ENCODE data around the gene BMPER. TPM values are rescaled to one million over a fixed set of nuclear protein-coding genes. Genes with fewer than 3 reads are reported as not detected.

Gene BMPER
- total and polyA plus RNA-seq, 2 experiments from 2014 or later: 40.5 to 97.3 TPM

DNA sequence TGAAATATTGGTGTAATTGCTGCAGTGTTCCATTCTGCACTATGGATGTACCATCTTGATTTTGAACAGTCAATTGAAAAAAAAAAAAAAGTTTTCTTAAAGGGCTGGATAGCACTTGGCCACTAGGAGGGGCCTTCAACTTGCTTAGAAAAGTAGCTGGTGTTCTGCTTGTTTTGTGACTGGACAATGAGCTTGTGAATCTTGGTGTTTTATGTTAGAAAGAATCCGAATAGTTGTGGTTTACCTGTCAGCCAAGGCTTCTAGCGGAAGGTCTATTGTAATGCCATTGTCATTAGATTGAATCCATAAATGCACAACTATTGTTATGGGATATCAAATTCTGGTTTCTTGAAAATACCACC lies 77.1 kb downstream of the BMPER start:
- TF ChIP-seq EZH2 (IDR thresholded peaks at IDR 0.05; ENCODE audit: insufficient read depth, poor library complexity, severe bottlenecking) (no peak), EZH2phosphoT487 (IDR thresholded peaks at IDR 0.05; ENCODE audit: insufficient read depth, low read depth) (no peak)
- Histone ChIP-seq H3K9me2 (ENCODE audit: insufficient read depth) (no peaks in the 10 kb centered on the region), H3K27me3 (replicated peaks; ENCODE audit: insufficient read depth) (no peaks in the 10 kb centered on the region), H3K36me3 (ENCODE audit: low read depth) (peaks cover 15% of the 10 kb centered on the region; the same call in 1 of the 2 replicates), H4K20me1 (ENCODE audit: insufficient read depth) (no peaks in the 10 kb centered on the region), H3K9ac (peak overlapping the region; percentile 60), H3K9me3 (ENCODE audit: low read depth) (no peaks in the 10 kb centered on the region), H3K4me2 (ENCODE audit: unreplicated experiment) (peak overlapping the region; percentile 19), H3F3A (ENCODE audit: insufficient read depth) (peaks cover 87% of the 10 kb centered on the region), H3K27ac (peak overlapping the region; percentile 92), H2AFZ (no peak overlapping the region), H3K79me2 (ENCODE audit: insufficient read depth) (peaks cover 20% of the 10 kb centered on the region), H3K4me3 (no peak overlapping the region), H3K4me1 (ENCODE audit: insufficient read depth) (peaks cover 71% of the 10 kb centered on the region)
- in situ Hi-C loops (cut with MboI): no loop called here
- WGBS, 2 experiments (ENCODE audit: low coverage in 1 of 2, low lambda C conversion rate in 2 of 2, missing lambda C conversion rate in 2 of 2): 24 to 25% methylated on average over 2 of the region's 2 CpGs
- DNase-seq: peak; percentile 82

DNA sequence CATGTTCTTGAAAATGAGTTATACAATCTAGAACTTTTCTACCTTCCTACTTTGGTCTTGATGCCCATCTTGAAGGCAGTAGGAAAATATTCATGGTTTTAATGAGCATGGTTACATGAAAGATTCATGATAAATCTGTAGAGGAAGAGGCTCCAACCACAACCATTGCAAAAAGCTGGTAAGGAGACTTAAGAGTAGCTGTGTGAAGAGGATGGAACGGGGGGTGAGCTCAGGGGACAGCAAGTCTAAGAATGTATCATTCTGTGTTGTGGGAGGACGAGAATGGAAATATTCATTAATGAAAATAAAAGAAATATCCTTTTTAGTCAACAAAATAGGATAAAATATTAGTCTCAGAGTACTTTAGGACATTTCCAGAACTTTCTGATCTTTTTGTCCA lies 81.1 kb downstream of the BMPER start:
- no peaks in the 10 kb centered on the region for H3K9me2 ChIP-seq (ENCODE audit: insufficient read depth)
- in situ Hi-C loops (cut with MboI): no loop called here
- H3K27ac ChIP-seq: peak overlapping the region; percentile 90
- H3K36me3 ChIP-seq (ENCODE audit: low read depth): peaks cover 5% of the 10 kb centered on the region; the same call in 1 of the 2 replicates
- WGBS, 2 experiments (ENCODE audit: low coverage in 1 of 2, low lambda C conversion rate in 2 of 2, missing lambda C conversion rate in 2 of 2): 30 to 35% methylated on average over 2 of the region's 2 CpGs
- peak overlapping the region; percentile 68 for H3K4me2 ChIP-seq (ENCODE audit: unreplicated experiment)
- peaks cover 20% of the 10 kb centered on the region for H3K79me2 ChIP-seq (ENCODE audit: insufficient read depth)
- peak; percentile 48 for DNase-seq
- peak overlapping the region; percentile 56 for H3K9ac ChIP-seq
- H3K27me3 ChIP-seq (replicated peaks; ENCODE audit: insufficient read depth): no peaks in the 10 kb centered on the region
- peaks cover 67% of the 10 kb centered on the region for H3F3A ChIP-seq (ENCODE audit: insufficient read depth)
- no peak overlapping the region for H2AFZ ChIP-seq
- peaks cover 57% of the 10 kb centered on the region for H3K4me1 ChIP-seq (ENCODE audit: insufficient read depth)
- no peaks in the 10 kb centered on the region for H4K20me1 ChIP-seq (ENCODE audit: insufficient read depth)
- TF ChIP-seq EZH2phosphoT487 (IDR thresholded peaks at IDR 0.05; ENCODE audit: insufficient read depth, low read depth): no peak
- TF ChIP-seq EZH2 (IDR thresholded peaks at IDR 0.05; ENCODE audit: insufficient read depth, poor library complexity, severe bottlenecking): no peak
- no peaks in the 10 kb centered on the region for H3K9me3 ChIP-seq (ENCODE audit: low read depth)
- peak overlapping the region; percentile 15; the same call in 1 of the 2 replicates for H3K4me3 ChIP-seq

DNA sequence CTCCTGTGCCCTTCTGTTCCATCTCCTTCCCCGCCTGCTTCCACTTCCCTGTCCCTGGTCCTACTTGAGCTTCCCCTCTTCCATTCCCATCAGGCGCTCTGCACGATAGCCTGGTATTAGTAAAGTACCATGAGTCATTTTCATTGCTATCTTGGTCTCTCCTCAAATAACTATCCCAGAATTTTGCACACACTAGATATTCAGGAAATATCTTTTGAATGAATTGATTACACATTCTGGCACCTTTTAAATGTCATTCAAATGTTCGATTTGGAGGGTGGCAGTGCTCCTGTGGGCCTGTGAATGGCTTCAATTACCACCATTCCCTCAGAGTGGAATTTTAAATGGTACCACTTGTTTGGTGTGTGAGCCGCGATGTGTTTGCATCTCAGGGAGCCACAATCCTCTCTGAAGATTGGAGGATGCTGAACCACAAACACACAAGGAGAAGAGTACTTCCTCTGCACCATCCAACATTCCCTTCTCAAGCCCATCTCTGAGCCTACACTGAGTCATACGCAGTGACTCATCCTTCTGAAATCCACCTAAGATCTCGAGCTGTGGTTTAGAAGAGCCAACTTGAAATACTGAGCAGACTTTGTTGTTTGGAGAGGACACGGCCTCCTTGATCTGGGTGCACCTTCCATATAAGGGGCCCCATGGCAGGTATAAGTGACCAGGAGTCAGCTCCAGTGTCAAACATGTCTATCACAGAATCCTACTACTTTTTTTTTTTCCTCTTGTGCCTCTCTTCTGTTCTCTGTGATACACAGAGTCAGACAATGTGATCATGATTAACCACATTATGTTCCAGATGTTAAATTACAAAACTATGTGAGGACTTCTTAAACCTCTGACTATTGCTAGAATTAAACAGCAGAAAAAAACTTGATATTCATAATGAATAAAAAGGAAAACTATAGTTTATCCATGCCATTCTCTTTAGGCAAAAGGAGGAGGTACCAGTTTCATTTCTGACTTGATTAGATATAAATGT lies 81.9 kb downstream of the BMPER start:
- in situ Hi-C loops (cut with MboI): no loop called here
- H3K4me3 ChIP-seq: peak overlapping the region; percentile 40
- no peaks in the 10 kb centered on the region for H4K20me1 ChIP-seq (ENCODE audit: insufficient read depth)
- 2% methylated on average over 9 of the region's 9 CpGs for WGBS, 2 experiments (ENCODE audit: low coverage in 1 of 2, low lambda C conversion rate in 2 of 2, missing lambda C conversion rate in 2 of 2)
- peaks cover 49% of the 10 kb centered on the region for H3K4me1 ChIP-seq (ENCODE audit: insufficient read depth)
- peaks cover 5% of the 10 kb centered on the region; the same call in 1 of the 2 replicates for H3K36me3 ChIP-seq (ENCODE audit: low read depth)
- H3K9me2 ChIP-seq (ENCODE audit: insufficient read depth): no peaks in the 10 kb centered on the region
- H3K9me3 ChIP-seq (ENCODE audit: low read depth): no peaks in the 10 kb centered on the region
- H3K27ac ChIP-seq: peak overlapping the region; percentile 90
- TF ChIP-seq EZH2phosphoT487 (IDR thresholded peaks at IDR 0.05; ENCODE audit: insufficient read depth, low read depth) (no peak), EZH2 (IDR thresholded peaks at IDR 0.05; ENCODE audit: insufficient read depth, poor library complexity, severe bottlenecking) (no peak)
- H2AFZ ChIP-seq: no peak overlapping the region
- DNase-seq: peak; percentile 98
- H3K27me3 ChIP-seq (replicated peaks; ENCODE audit: insufficient read depth): no peaks in the 10 kb centered on the region
- H3K79me2 ChIP-seq (ENCODE audit: insufficient read depth): peaks cover 20% of the 10 kb centered on the region
- H3K9ac ChIP-seq: peak overlapping the region; percentile 56
- peak overlapping the region; percentile 68 for H3K4me2 ChIP-seq (ENCODE audit: unreplicated experiment)
- peaks cover 59% of the 10 kb centered on the region for H3F3A ChIP-seq (ENCODE audit: insufficient read depth)

DNA sequence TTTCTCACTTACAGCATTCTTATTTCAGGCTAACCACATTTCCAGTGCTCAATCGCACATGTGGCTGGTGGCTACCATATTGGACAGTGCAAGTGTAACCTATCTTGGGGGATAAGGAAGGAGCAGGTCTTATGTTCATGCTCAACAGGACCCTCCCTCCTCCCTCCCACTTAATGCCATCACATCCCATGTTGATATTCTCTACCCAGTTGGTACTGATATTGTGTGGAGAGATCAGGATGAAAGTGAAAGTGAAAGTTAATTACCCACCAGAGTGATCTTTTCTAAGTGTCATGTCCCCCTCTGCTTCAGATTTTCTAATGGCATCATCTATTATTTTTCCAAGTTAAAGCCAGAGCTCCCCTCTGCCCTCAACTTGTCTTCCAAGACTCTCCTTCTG lies 91.6 kb downstream of the BMPER start:
- H3K9me2 ChIP-seq (ENCODE audit: insufficient read depth): no peaks in the 10 kb centered on the region
- H3K79me2 ChIP-seq (ENCODE audit: insufficient read depth): 0 out of 2 replicates have a peak, but pooled peaks cover 6% of the 10 kb centered on the region
- H3K9ac ChIP-seq: no peak overlapping the region
- no peaks in the 10 kb centered on the region for H3F3A ChIP-seq (ENCODE audit: insufficient read depth)
- 100% methylated on average over 1 of the region's 1 CpG for WGBS, 2 experiments (ENCODE audit: low coverage in 1 of 2, low lambda C conversion rate in 2 of 2, missing lambda C conversion rate in 2 of 2)
- H3K27ac ChIP-seq: no peak overlapping the region
- H3K4me3 ChIP-seq: no peak overlapping the region
- no peaks in the 10 kb centered on the region for H3K9me3 ChIP-seq (ENCODE audit: low read depth)
- H3K36me3 ChIP-seq (ENCODE audit: low read depth): peaks cover 12% of the 10 kb centered on the region; the same call in 1 of the 2 replicates
- no peaks in the 10 kb centered on the region for H3K27me3 ChIP-seq (replicated peaks; ENCODE audit: insufficient read depth)
- DNase-seq: no peak
- no peak overlapping the region for H2AFZ ChIP-seq
- no peaks in the 10 kb centered on the region for H3K4me1 ChIP-seq (ENCODE audit: insufficient read depth)
- H4K20me1 ChIP-seq (ENCODE audit: insufficient read depth): no peaks in the 10 kb centered on the region
- in situ Hi-C loops (cut with MboI): no loop called here
- TF ChIP-seq EZH2phosphoT487 (IDR thresholded peaks at IDR 0.05; ENCODE audit: insufficient read depth, low read depth): no peak
- no peak for TF ChIP-seq EZH2 (IDR thresholded peaks at IDR 0.05; ENCODE audit: insufficient read depth, poor library complexity, severe bottlenecking)
- no peak overlapping the region for H3K4me2 ChIP-seq (ENCODE audit: unreplicated experiment)
